Fibroblast of skin of back (primary cell): ENCODE data around the gene HTR1E.
A peak's percentile ranks its signal among the peaks of the same experiment; 100 is the strongest.
"Not testable (repeated sequence)": the region's sequence is repeated elsewhere in the genome, so short reads cannot be mapped to it uniquely, and the experiment has no call there.

Source experiments
- DNase-seq: peaks from one replicate; pipeline ENCODE4 v3.0.0-alpha.2; 2013

HTR1E gene

DNA sequence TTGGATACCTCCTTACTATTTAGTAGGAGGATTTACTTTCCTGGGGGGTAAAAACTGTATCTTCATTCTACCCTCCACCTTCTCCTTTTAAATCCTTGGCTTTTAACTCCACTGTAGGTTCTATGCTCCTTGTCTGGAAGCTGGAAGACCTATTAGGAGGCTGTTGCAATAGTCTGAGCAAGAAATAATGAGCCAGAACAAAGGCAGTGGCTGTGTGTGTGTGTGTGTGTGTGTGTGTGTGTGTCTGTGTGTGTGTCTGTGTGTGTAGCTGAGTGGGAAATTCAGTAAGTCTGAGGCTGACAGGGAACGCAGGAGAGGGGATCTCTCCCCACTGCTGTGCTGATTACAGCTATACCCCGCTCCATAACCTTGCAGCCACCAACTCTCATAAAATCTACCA lies 35.8 kb downstream of the HTR1E start:
- no peak for DNase-seq

DNA sequence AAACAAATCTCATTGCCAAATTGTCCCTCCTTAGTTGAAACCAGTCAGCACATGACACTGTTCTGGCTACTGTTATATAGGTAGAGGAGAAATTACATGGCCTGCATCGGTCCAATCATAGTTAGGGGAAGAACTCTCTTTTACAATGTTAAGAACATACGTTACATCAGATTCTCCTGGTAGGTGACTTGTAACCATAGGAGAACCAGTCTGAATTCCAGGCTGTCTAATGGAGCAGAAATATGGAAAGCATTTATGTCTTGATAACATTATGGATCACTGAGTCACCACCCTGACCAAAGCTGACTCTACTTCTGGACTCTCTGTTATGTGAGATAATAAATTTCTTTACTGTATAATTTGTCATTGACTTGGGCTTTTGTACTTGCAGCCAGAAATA lies 40.9 kb downstream of the HTR1E start:
- DNase-seq, result no peak

DNA sequence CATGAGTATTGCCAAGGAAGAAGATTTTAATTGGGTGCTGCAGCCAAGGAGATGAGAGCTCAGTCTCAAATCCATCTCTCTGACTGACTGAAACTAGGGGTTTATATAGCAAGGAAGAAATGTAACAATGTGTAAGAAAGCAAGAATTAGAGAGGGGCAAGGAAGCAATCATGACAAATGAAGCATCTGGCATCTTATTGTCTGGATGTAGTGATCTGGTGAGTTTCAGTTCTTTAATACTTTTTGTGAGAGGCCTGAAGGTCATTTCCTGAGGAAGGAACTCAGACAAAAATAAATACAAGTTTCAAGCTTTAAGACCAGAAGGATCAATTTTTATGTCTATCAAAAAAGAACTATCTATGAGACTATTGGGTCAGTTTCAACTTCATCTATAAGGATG lies 64.2 kb downstream of the HTR1E start:
- no peak for DNase-seq

DNA sequence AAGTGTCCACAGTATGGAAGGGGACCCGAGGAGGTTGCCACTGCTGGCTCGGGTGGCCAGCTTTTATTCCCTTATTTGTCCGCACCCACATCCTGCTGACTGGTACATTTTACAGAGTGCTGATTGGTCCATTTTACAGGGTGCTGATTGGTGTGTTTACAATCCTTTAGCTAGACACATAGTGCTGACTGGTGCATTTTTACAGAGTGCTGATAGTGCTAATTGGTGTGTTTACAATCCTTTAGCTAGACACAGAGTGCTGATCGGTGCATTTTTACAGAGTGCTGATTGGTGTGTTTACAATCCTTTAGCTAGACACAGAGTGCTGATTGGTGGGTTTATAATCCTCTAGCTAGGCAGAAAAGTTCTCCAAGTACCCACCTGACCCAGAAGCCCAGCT lies 65.1 kb downstream of the HTR1E start:
- DNase-seq, result not testable (repeated sequence)

DNA sequence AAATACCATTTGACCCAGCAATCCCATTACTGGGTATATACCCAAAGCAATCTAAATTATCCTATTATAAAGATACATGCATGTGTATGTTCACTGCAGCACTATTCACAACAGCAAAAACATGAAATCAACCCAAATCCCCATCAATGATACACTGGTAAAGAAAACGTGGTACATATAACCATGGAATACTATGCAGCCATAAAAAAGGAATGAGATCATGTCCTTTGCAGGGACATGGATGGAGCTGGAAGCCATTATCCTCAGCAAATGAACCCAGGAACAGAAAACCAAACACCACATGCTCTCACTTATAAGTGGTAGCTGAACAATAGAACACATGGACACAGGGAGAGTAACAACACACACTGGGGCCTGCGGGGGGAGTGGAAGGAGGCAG lies 69.2 kb downstream of the HTR1E start:
- not testable (repeated sequence) for DNase-seq

DNA sequence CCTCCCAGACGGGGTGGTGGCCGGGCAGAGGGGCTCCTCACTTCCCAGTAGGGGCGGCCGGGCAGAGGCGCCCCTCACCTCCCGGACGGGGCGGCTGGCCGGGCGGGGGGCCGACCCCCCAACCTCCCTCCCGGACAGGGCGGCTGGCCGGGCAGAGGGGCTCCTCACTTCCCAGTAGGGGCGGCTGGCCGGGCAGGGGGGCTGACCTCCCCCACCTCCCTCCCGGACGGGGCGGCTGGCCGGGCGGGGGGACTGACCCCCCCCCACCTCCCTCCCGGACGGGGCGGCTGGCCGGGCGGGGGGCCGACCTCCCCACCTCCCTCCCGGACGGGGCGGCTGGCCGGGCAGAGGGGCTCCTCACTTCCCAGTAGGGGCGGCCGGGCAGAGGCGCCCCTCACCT lies 72.3 kb downstream of the HTR1E start:
- not testable (repeated sequence) for DNase-seq

DNA sequence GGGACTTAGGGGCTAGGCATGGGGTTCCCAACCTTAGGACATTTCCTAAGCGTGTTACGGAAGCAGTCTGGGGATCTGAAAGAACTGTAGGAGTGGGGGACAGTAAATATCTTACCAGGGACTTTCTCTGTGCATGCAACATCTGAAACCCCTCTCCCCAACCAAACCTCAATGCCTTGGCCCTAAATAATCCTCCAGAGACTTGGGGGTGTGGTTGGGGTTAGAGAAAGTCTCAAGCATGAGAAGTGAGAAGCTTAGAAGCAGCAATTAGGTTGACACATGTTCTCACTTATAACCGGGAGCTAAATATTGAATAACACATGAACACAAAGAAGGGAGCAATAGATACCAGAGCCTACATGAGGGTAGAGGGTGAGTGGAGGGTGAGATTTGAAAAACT lies 74.7 kb downstream of the HTR1E start:
- DNase-seq, result no peak

DNA sequence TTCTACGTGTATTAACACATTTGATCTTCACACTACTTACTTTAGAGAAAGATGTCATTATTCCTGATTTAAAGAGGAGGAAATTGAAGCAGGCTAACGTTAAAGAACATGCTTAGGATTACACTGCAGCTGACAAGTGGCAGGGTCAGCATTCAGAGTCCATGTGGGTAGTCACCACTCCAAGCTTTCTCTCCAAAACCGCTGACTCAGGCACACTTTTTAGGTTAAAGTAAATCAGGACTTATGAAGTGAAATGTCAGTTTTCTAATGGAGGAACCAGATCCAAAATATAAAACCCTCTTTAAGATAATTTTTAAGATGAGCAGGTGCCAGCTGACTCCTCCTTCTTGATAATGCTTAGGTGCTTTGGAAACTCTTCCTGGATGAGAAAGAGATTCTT lies 75.4 kb downstream of the HTR1E start:
- DNase-seq, result no peak

DNA sequence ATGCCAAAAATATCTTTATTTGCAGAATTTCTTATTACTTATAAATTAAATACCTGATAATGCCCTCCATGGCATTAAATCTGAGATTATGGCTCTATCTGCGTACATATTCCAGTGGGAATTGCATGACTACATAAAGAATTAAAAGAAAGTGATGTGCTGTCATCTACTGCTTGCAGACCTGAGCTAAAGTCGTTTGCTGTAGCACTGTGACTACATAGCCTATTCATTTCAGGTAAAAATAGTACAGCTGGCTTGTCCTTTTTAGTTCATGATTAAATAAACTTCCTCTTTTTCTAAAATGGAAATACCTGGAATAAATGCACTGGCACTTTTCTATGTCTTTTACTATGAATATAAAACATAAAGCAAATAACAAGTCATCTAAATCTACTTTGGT lies 79.4 kb downstream of the HTR1E start:
- no peak for DNase-seq

DNA sequence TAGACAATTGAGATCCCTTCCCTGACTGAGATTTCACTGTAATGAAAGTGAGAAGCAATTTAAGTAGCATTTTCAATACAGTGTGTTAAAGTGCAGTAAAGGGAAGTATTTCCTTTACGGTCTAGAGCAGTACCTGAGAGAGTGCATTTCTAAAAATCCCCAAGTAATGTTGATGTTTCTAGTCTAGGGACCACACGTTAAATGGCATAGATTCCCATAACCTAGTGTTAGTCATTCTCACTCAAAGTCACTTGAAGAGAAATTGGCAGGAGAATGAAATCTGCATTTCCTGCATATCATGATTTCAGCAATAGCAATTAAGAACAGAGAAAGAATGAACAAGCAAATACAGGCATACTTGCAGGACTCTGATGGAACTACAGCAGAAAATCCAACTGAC lies 89.7 kb downstream of the HTR1E start:
- DNase-seq, result no peak

DNA sequence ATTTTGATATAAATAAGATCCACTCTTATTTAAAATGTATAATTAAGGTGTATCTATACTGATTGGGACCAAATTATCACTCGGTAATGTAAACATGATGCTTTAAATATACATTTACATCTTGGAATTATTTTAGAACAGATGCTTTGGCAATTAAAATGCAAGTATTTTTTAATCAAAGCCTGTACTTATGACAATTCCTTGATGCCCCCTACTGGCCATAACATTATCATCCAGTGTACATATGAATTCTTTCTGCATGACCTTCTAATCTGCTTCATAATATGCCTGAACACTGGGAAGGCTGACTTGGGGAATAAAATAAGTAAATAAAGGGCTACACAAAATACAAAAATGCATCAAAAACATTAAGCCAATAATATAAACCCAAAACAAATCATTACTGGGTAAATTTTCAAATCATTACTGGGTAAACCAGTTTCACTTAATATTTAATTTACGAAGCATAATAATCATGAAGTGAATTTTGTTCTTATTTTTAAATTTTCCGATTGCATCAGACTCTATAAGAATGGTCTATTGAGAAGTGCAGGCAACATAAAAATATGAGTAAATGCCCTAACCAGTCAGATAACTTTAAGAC lies 92.5 kb downstream of the HTR1E start:
- DNase-seq, result peak; percentile 51

DNA sequence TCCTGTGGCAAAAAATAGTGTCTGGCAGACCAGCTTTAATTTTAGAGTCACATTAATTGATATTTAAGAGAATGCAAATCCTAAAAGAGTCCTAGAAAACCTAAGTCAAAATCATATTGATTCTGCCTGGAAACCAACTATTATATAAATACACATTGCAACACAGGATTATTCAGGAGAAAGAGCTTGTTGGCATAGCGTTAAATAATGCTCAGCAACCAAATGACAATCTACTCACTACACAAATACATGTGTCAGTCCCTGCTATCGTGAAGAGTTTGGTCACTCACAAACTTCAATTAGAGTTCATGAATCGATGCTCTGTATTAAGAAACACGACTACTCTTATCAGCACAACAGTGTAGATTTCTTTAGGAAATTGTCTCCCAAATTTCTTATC lies 103.4 kb downstream of the HTR1E start:
- DNase-seq, result no peak

DNA sequence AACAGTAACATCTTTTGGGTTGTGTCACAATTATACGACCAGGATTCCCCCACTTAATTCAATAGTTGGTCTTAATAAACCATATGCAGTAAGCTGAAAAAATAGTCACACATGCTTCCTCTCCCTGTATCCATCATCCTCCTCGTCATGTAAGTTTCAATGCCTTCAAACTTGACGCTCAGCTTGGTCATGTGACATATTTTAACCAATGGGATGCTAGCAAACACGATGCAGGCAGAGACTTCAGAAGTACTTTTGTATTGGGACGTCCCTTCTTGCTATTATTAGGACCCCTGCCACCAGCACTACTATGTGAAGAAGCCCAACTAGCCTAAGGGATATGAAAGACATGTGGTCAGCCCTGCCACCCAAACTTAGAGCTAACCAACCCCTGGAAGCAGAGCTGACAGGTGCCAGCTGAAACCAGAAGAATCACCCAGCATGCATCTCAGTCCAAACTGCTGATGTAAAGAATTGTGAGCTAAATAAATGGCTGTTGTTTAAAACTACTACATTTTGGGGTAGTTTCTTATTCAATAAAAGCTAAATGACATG lies 108.3 kb downstream of the HTR1E start:
- DNase-seq, result no peak

DNA sequence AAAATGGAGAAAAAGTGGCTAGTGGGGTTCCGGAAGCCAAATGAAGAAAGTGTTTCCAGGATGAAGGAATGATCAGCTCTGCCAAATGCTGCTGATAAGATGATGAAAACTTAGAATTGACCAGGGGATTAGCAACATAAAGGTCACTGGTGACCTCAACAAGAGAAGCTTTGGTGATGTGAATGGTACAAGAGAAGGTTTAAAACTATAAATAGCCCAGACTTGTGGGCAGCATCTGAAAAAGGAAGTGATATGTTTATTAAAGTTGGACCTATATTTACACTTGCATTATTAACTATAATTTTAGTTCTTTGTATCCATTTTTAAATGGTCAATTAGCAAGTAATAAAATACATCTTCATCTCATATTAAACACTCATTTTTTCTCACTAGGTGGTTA lies 112.5 kb downstream of the HTR1E start:
- no peak for DNase-seq

DNA sequence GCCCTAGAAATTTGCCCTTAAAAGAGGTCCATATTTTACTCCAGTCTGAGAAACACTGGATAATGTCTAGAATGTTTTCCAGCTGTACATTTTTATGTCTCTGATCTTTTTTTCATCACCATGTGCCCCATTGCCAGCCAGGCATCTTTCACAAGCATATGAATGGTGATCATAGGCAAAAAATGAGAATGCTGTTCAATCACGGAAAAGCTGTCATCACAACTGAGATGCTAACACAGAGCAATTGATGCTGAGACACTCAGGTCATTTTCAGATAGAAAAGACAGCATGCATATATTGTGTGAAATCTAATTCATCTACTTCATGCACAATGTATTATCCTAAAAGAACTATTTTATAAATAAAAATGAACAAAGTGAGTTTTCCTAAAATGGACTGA lies 116.0 kb downstream of the HTR1E start:
- no peak for DNase-seq

DNA sequence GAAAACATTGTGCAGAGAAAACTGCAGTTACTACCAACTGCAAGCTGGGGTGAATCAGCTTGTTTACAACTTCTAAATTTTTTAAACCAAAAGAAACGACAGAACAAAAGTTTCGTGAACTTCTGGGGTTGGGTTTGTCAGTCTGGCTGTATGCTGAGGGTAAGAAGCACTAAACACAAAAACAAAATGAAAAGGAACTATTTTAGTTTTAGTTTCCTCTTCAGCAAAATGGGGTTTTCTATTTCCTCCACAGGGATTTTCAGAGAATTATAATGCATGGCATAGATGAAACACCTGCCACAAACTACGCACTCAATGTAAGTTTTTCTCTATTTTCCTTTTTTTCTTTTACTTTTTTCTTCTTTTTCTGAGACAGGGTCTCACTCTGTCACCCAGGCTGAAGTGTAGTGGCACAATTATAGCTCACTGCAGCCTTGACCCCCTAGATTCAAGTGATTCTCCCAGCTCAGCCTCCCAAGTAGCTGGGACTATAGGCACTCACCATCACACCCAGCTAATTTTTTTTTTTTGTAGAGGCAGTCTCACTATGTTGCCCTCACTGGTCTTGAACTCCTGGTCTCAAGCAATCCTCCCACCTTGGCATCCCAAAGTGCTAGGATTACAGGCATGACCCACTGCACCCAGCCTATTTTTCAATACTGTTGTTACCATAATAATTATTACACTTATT lies 117.0 kb downstream of the HTR1E start:
- no peak for DNase-seq

DNA sequence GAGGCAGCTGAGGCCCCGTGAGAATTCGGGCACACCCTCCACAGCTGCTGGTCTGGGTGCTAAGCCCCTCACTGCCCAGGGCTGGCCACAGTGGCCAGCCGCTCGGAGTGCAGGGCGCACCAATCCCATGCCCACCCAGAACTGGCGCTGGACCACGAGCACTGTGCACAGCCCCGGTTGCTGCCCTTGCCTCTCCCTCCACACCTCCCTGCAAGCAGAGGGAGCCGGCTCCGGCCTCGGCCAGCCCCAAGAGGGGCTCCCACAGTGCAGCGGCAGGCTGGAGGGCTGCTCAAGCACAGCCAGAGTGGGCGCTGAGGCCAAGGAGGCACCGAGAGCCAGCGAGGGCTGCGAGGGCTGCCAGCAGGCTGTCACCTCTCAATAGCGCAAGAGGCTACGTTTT lies 122.6 kb downstream of the HTR1E start:
- no peak for DNase-seq

DNA sequence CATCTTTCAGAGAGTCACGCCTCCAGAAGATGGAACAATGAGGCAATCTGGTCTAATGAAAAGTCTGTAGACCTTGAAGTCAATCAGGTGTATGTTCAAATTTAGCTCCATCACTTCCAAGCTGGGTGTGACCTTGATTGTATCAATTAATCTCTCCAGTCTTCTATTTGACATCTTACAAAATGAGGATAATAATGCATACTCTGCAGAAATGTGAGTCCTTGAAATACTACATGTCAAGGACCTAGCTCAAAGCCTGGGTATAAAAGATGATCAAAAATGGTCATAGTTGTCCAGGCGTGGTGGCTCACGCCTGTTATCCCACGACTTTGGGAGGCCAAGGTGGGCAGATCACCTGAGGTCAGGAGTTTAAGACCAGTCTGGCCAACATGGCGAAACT lies 127.8 kb downstream of the HTR1E start:
- DNase-seq, result no peak
